OCI-LY1 (cell line): ENCODE data around the gene TKFC.

Experiments
- H2AFZ ChIP-seq: fragments of 200-600 bp; sonication (generic), shearing (Covaris generic); 2 replicates; pipeline ENCODE4 v1.6.0; 2014; ENCODE audit warnings: antibody characterized with exemption, mild to moderate bottlenecking, low read length
- H3F3A ChIP-seq: fragments of 200-600 bp; sonication (generic), shearing (Covaris generic); 2 replicates; pipeline ENCODE4 v1.6.0; 2014; ENCODE audit warnings: mild to moderate bottlenecking, antibody characterized with exemption, low read length, moderate library complexity; ENCODE audit not compliant: insufficient read depth
- H3K27ac ChIP-seq: fragments of 200-600 bp; sonication (generic); 2 replicates; pipeline ENCODE4 v1.5.1; 2014; ENCODE audit warnings: low read length, mixed run types, mild to moderate bottlenecking, low read depth; ENCODE audit not compliant: poor library complexity, severe bottlenecking
- H3K27me3 ChIP-seq: fragments of 200-600 bp; sonication (generic); 2 replicates; pipeline ENCODE4 v1.6.0; 2014; ENCODE audit warnings: antibody characterized with exemption, mild to moderate bottlenecking, low read length, moderate library complexity; ENCODE audit not compliant: insufficient read depth
- H3K36me3 ChIP-seq: fragments of 200-600 bp; sonication (generic); 2 replicates; pipeline ENCODE4 v1.6.1; 2014; ENCODE audit warnings: mild to moderate bottlenecking, antibody characterized with exemption, low read length, moderate library complexity, mixed read lengths; ENCODE audit not compliant: insufficient read depth
- H3K4me1 ChIP-seq: fragments of 200-600 bp; sonication (generic); 2 replicates; pipeline ENCODE4 v1.5.1; 2014; ENCODE audit warnings: mild to moderate bottlenecking, low read length, moderate library complexity; ENCODE audit not compliant: insufficient read depth, severe bottlenecking
- H3K4me2 ChIP-seq: fragments of 200-600 bp; sonication (generic), shearing (Covaris generic); 2 replicates; pipeline ENCODE4 v1.6.1; 2014; ENCODE audit warnings: low read length
- H3K4me3 ChIP-seq: fragments of 200-600 bp; sonication (generic); 2 replicates; pipeline ENCODE4 v1.5.1; 2014; ENCODE audit warnings: low read length, low read depth, mild to moderate bottlenecking, mixed read lengths; ENCODE audit not compliant: poor library complexity, severe bottlenecking
- H3K79me2 ChIP-seq: fragments of 200-600 bp; shearing (Covaris generic); 2 replicates; pipeline ENCODE4 v1.6.1; 2016; ENCODE audit warnings: mixed run types, low read length, mixed read lengths; ENCODE audit not compliant: insufficient read depth
- H3K9ac ChIP-seq: fragments of 200-600 bp; sonication (generic), shearing (Covaris generic); 2 replicates; pipeline ENCODE4 v1.6.1; 2014; ENCODE audit warnings: mild to moderate bottlenecking, low read length, mixed read lengths
- H3K9me2 ChIP-seq: fragments of 200-600 bp; sonication (generic), shearing (Covaris generic); 2 replicates; pipeline ENCODE4 v1.6.1; 2014; ENCODE audit warnings: low read depth, mild to moderate bottlenecking, low read length, mixed read lengths
- H3K9me3 ChIP-seq: fragments of 200-600 bp; shearing (Covaris generic); 2 replicates; pipeline ENCODE4 v1.6.1; 2014; ENCODE audit warnings: low read length, mixed read lengths
- H4K20me1 ChIP-seq: fragments of 200-600 bp; sonication (generic), shearing (Covaris generic); 2 replicates; pipeline ENCODE4 v1.6.0; 2016; ENCODE audit warnings: mild to moderate bottlenecking, low read length; ENCODE audit not compliant: insufficient read depth
- EZH2 ChIP-seq: fragments of 200-600 bp; sonication (generic), shearing (Covaris generic); IDR thresholded peaks from 2 replicates; pipeline ENCODE4 v1.8.0; 2017; ENCODE audit warnings: borderline replicate concordance, mixed run types, mild to moderate bottlenecking, antibody characterized with exemption, low read length, moderate library complexity, mixed read lengths
- TF ChIP-seq, protein P1 (sequence below): fragments of 200-600 bp; sonication (generic), shearing (Covaris generic); IDR thresholded peaks from 2 replicates; pipeline ENCODE4 v1.5.1; 2017; ENCODE audit warnings: mild to moderate bottlenecking, antibody characterized with exemption, low read length, moderate library complexity, mixed read lengths

TKFC gene

DNA sequence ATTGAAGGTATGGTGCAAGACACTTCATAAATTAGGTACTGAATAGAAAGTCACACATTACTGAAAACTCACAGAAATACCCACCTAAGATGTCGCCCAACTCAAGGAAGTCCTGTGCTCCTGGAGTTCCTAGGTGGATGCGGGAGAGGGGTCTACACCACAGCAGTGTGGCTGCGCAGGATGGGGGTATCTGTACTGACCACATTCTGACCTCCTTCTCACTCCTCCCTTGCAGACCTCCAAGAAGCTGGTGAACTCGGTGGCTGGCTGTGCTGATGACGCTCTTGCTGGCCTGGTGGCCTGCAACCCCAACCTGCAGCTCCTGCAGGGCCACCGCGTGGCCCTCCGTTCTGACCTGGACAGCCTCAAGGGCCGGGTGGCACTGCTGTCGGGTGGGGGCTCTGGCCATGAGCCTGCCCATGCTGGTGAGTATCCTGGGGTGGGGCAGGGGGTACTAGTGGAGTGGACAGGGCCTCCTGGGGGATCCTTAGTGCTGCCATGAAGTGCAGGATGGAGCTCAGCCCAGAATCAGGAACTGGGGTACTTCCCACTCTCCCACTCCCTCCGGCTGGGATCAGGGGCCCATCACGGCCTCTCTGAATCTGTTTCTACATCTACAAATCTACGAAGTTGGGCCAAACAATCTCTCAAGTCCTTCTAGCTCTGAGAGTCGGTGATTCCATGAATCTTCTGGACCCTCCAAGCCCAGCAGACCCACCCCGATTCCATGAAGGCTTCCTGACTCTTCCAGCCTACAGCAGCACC lies 4.9 kb downstream of the TKFC start:
- no peaks in the 10 kb centered on the region for H3K27me3 ChIP-seq
- H3K9me2 ChIP-seq: no peaks in the 10 kb centered on the region
- H3K27ac ChIP-seq: no peak overlapping the region
- H3K4me2 ChIP-seq: no peak overlapping the region
- H4K20me1 ChIP-seq: no peaks in the 10 kb centered on the region
- H3K36me3 ChIP-seq: peaks cover 22% of the 10 kb centered on the region
- TF ChIP-seq, protein P1, sequence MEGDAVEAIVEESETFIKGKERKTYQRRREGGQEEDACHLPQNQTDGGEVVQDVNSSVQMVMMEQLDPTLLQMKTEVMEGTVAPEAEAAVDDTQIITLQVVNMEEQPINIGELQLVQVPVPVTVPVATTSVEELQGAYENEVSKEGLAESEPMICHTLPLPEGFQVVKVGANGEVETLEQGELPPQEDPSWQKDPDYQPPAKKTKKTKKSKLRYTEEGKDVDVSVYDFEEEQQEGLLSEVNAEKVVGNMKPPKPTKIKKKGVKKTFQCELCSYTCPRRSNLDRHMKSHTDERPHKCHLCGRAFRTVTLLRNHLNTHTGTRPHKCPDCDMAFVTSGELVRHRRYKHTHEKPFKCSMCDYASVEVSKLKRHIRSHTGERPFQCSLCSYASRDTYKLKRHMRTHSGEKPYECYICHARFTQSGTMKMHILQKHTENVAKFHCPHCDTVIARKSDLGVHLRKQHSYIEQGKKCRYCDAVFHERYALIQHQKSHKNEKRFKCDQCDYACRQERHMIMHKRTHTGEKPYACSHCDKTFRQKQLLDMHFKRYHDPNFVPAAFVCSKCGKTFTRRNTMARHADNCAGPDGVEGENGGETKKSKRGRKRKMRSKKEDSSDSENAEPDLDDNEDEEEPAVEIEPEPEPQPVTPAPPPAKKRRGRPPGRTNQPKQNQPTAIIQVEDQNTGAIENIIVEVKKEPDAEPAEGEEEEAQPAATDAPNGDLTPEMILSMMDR: no peak
- no peak for TF ChIP-seq EZH2
- H3K9me3 ChIP-seq: no peaks in the 10 kb centered on the region
- no peak overlapping the region for H2AFZ ChIP-seq
- no peak overlapping the region for H3K9ac ChIP-seq
- H3K4me1 ChIP-seq: peaks cover 36% of the 10 kb centered on the region
- no peak overlapping the region for H3K4me3 ChIP-seq
- no peaks in the 10 kb centered on the region; the same call in 1 of the 2 replicates for H3K79me2 ChIP-seq
- no peaks in the 10 kb centered on the region for H3F3A ChIP-seq

DNA sequence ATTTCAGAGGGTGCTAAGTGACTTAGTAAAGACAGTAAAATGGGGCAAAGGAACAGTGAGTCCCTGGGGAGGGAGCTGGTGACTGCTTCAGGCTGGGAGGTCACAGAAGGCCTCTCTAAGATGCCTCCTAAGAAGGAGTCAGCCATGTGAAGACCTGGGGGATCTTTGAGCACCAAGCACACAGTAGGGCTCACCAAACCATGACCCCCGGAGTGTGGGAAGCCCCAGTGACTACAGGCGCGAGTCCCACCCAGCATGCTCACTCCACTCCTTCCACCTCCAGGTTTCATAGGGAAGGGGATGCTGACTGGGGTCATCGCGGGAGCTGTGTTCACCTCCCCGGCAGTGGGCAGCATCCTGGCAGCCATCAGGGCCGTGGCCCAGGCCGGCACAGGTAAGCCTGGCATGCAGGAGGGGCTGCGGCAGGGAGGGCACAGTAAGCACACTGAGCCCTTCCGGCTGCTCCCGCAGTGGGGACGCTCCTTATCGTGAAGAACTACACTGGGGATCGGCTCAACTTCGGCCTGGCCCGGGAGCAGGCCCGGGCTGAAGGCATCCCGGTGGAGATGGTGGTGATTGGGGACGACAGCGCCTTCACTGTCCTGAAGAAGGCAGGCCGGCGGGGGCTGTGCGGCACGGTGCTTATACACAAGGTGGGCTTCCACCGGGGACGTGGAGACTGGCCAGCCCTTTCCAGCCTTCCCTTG lies 5.9 kb downstream of the TKFC start:
- Histone ChIP-seq H3K4me1 (peaks cover 29% of the 10 kb centered on the region), H3K36me3 (peaks cover 33% of the 10 kb centered on the region), H3K79me2 (no peaks in the 10 kb centered on the region), H3K27me3 (no peaks in the 10 kb centered on the region), H3F3A (no peaks in the 10 kb centered on the region), H3K9ac (no peak overlapping the region), H3K4me2 (no peak overlapping the region), H3K9me3 (no peaks in the 10 kb centered on the region), H3K4me3 (no peak overlapping the region), H3K9me2 (no peaks in the 10 kb centered on the region), H4K20me1 (no peaks in the 10 kb centered on the region), H2AFZ (no peak overlapping the region), H3K27ac (no peak overlapping the region)
- TF ChIP-seq, protein P1: no peak
- TF ChIP-seq EZH2: no peak

- H3K79me2 ChIP-seq: no peaks in the 10 kb centered on the region
- peaks cover 35% of the 10 kb centered on the region for H3K36me3 ChIP-seq
- H3K4me1 ChIP-seq: peaks cover 24% of the 10 kb centered on the region
- TF ChIP-seq, protein P1: no peak
- no peak for TF ChIP-seq EZH2
- H3K4me3 ChIP-seq: no peak overlapping the region
- H4K20me1 ChIP-seq: no peaks in the 10 kb centered on the region
- no peaks in the 10 kb centered on the region for H3K27me3 ChIP-seq
- H3K27ac ChIP-seq: no peak overlapping the region
- no peaks in the 10 kb centered on the region; the same call in 1 of the 2 replicates for H3F3A ChIP-seq
- no peak overlapping the region for H3K9ac ChIP-seq
- H3K9me2 ChIP-seq: no peaks in the 10 kb centered on the region
- no peak overlapping the region for H3K4me2 ChIP-seq
- H2AFZ ChIP-seq: no peak overlapping the region
- no peaks in the 10 kb centered on the region for H3K9me3 ChIP-seq
Measured at GRCh38 chr11:61339490-61339878, 6.5 kb downstream of the TKFC start.
